HG02759 (cell line): ENCODE data around the gene DHX16.
"Not testable (repeated sequence)": the region's sequence is repeated elsewhere in the genome, so short reads cannot be mapped to it uniquely, and the experiment has no call there.

Experiments used
- ATAC-seq: cut with Tn5 transposase; IDR thresholded peaks from one replicate; pipeline ENCODE4 v1.9.1; 2021; ENCODE audit warnings: mild to moderate bottlenecking, moderate library complexity; ENCODE audit not compliant: unreplicated experiment

The DHX16 gene

GRCh38 chr6:30672445-30673253 is at the start of gene DHX16:
Gene DHX16, minus strand, starts transcription at chr6:30673006. Its CDS starts 165 bp downstream, at chr6:30672841.
- ATAC-seq: peak; percentile 78

- not testable (repeated sequence) for ATAC-seq
Observed at GRCh38 chr6:30722025-30722279, 49.1 kb upstream of the DHX16 start.

GRCh38 chr6:30721198-30722024 is 48.6 kb upstream of the DHX16 start:
- peak; percentile 38 for ATAC-seq

DNA sequence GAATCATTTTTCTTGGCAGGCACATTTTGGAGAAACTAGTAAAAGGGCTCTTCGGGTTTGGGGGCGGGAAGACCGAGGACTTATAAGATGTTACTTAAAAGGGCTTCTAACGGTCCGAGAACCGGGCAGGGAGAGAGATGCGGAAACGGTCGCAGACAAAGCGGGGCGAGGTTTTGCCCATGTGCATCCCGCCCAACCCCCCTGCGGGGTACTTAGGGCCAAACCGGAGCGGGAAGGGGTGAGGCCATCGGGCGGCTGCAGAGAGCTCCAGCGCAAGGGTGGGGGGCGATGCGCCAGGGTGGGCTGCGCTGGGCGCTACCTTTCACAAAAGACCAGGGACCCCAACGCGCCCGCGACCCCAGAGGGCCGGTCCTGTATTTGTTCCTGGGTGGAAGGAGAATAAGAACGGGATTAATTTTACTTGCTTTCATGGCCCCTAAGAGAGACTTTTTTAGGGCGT is 48.0 kb upstream of the DHX16 start:
- ATAC-seq: no peak

DNA sequence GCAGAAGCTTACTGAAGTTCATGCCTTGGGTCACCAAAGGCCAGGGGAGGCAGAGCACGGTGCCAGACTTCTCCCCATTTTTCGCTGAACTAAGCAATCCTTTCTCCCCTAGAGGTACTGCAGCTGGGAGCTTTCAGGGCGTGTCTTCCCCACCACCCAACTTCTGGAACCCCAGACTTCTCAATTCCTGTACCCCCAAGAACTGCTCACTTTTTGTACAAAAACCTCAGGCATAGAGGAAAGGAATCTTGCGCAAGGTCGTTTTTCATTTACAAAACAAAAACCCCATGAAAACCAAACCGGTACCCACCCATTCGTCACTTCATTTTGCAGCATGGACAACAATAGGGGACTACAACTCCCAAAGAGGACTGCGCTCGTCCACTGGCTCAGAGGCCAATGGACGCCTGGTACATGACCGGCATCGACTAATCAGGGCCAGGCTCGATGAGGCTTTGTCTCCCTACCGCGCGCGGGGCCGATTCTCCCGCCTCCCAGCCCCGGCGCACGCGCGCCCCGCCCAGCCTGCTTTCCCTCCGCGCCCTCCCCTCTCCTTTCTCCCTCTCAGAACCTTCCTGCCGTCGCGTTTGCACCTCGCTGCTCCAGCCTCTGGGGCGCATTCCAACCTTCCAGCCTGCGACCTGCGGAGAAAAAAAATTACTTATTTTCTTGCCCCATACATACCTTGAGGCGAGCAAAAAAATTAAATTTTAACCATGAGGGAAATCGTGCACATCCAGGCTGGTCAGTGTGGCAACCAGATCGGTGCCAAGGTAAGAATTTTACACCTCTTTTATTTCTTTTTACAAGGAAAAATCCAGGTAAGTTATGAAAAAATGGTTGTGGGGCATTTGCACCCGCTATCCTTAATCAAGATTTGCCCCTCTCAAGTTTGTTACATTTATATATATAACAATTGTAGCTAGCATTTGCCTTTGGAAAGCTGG is 47.3 kb upstream of the DHX16 start, which contains the start of gene TUBB:
Gene TUBB (plus strand): TSS at position 562 of the 947 bp plus-strand sequence. CDS start 155 bp downstream, at position 717.
- peak; percentile 48 for ATAC-seq

GRCh38 chr6:30719356-30719755 is 46.5 kb upstream of the DHX16 start:
- no peak for ATAC-seq

DNA sequence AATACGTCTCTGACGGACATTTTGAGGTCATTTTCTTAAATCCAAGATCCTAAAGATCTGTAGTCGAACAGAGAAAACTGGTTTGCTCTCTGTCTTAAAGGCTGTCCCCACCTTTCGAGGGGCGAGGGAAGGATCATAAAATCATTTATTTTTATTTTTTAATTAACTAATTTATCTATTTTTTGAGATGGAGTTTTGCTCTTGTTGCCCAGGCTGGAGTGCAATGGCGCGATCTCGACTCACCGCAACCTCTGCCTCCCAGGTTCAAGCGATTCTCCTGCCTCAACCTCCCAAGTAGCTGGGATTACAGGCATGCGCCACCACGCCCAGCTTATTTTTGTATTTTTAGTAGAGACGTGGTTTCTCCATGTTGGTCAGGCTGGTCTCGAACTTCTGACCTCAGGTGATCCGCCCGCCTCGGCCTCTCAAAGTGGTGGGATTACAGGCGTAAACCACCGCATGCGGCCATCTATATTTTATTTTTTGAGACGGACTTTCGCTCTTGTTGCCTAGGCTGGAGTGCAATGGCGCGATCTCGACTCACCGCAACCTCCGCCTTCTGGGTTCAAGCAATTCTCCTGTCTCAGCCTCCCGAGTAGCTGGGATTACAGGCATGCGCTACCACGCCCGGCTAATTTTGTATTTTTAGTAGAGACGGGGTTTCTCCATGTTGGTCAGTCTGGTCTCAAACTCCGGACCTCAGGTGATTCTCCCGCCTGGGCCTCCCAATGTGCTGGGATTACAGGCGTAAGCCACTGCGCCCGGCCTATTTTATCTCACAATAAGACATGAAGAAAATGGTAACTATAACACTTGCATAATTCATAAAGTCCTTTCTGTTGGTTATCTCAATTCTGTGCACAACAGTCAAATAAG is 45.3 kb upstream of the DHX16 start:
- ATAC-seq: not testable (repeated sequence)

DNA sequence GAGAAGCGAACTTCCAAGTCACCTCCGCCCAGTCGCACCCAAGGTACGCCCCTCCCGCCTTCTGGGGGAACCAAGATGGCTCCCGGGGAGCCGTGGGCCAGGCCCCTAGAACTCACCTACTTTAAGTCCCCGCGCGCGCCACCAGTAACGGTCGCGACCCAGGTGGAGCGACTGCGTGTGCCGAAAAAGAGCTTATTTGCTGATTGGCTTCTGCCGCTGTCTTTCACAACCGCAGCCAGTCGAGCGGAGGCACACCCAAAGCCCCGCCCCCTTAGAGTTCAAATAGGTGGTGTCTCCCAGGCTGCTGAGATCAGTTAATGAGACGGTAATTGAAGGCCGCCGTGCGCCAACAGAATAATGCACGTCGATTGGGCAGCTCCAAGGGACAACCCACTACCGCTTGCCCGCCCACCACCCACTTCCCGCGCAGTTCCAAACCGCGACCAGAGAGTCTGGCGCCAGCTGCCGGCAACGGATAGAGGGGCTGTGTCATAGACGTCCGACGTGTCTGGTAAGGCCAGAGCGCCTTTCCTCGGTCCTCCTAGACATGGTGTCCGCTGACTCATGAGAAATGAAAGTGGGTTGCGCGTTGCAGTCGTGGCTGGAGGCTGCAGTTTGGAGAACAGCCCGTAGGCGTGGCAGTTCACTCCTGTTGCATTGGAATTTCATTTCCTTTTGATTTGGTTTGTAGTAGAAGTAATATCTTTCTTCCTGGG is 44.5 kb upstream of the DHX16 start, which contains the start of gene MDC1:
Gene MDC1 (minus strand): TSS at position 153 of the 716 bp plus-strand sequence. CDS start 2,106 bp downstream, outside the sequence.
- peak; percentile 71 for ATAC-seq

GRCh38 chr6:30716879-30717128 is 44.0 kb upstream of the DHX16 start:
- no peak for ATAC-seq

DNA sequence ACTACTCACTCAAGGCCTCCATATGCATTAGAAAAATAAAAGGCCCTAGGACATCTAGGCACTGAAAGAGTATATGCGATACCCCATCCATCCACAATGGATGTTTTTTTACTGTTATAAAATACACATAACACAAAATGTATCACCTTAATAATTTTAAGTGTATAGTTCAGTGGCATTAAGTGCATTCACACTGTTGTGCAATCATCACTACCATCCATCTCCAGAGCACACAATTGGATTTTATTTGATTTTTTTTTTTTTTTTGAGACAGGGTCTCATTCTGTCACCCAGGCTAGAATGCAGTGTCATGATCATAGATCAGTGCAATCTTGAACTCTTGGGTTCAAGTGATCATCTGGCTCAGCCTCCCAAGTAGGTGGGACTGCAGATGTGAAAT is 41.5 kb upstream of the DHX16 start:
- no peak for ATAC-seq

DNA sequence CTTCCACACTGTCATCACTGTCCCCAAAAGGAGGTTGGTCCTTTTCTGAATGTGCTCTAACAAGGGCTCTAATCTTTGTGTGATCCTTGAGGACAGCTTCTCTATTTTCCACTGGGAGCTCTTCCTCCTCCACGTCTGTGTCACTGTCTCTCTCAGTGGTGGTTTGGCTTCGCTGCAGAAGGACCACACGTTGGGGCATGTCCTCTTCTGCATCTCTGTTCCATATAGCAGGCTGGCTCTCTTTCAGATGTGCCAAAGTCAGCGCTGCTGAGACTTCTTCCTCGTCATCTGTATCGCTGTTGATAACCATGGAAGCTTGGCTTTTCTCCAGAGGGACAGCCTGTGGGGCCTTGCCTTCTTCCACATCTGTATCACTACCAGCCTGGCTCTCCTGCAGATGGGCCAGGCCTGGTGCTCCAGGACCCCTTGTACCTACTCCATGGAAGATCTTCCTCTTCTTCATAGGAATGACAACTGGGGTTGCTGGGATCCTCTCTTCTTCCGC is 39.7 kb upstream of the DHX16 start:
- no peak for ATAC-seq

DNA sequence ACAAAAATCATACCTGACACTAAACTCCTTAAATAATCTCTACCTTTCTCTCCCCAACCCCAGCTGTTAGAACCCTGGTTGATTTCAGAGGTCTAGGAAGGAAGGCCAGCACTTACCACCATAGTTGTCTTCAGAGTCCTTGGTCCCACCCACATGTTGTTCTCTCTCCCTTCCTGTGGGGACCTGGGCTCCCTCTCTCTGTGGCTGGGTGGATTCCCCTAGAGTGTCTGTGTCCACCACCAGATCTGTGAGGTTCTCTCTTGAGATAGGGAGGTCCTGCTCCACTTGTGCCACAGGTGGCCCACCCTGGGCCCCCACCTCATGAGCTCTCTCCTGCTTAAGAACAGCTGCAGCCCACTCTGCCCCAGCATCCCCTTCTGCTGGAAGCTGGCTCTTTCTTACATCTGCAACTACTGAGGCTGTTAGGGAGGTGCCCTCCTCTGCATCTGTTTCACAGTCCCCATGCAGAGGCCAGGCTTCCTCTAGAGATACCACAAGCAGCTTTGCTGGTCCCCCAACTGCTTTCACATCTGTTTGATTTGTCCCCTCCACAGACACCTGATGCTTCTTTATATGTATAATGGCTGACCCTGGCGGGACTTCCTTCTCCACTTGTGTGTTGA is 39.1 kb upstream of the DHX16 start:
- no peak for ATAC-seq

- no peak for ATAC-seq
Observed at GRCh38 chr6:30709101-30709868, 36.5 kb upstream of the DHX16 start.

- no peak for ATAC-seq
Observed at GRCh38 chr6:30707281-30707850, 34.6 kb upstream of the DHX16 start.

GRCh38 chr6:30705620-30706019 is 32.8 kb upstream of the DHX16 start:
- no peak for ATAC-seq

GRCh38 chr6:30703821-30704220 is 31.0 kb upstream of the DHX16 start:
- ATAC-seq: no peak

- no peak for ATAC-seq
Observed at GRCh38 chr6:30703011-30703410, 30.2 kb upstream of the DHX16 start.

- no peak for ATAC-seq
Observed at GRCh38 chr6:30700340-30700739, 27.5 kb upstream of the DHX16 start.
